ENCODE measurements around the gene MAD1L1.

MAD1L1 gene

DNA sequence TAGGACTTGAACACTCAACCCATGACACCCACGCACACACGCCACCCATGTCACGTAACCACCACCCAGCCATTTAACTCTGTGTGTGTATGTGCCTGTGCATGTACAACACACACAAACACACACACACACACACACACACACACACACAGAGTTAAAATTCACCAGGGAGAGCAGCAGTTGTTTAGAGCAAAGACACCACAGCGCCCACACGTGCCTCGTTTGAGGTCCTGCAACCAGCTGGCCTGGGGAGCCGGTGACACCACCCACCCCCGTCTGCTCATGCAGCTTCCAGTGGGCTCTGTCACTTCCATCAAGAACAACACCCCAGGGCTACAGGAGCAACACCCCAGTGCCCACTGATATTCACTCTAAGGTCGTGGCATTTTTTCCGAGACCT is 465.2 kb downstream of the MAD1L1 start:
- Mint-ChIP-seq H3K4me1 (no peaks in the 10 kb centered on the region), H3K27ac (no peak overlapping the region), H3K36me3 (no peaks in the 10 kb centered on the region), H3K27me3 (peaks cover under 1% of the 10 kb centered on the region), H3K4me3 (no peak overlapping the region), H3K9me3 (peaks cover 18% of the 10 kb centered on the region)
- DNase-seq, result no peak
- CTCF ChIA-PET, result no interaction called here
